K562 (cell line): Measurements from ENCODE around the gene PEX7. TPM values are rescaled to one million over a fixed set of nuclear protein-coding genes. Genes with fewer than 3 reads are reported as not detected.

Source experiments
- BRF2 ChIP-seq: IDR thresholded peaks from 3 replicates; pipeline ENCODE4 v1.6.1; 2011; ENCODE audit warnings: borderline replicate concordance, mild to moderate bottlenecking; ENCODE audit not compliant: insufficient read length, insufficient read depth
- E4F1 ChIP-seq: fragments of 250-450 bp; sonication (Bioruptor Pico); IDR thresholded peaks from 2 replicates; pipeline ENCODE4 v1.5.0; 2021; ENCODE audit warnings: mild to moderate bottlenecking, borderline replicate concordance
- MAFG ChIP-seq: fragments of 450-650 bp; conservative IDR thresholded peaks from 2 replicates; pipeline ENCODE4 v1.6.1; 2016; ENCODE audit warnings: missing genetic modification characterization, missing compliant biosample characterization
- MGA ChIP-seq: fragments of 450-650 bp; IDR thresholded peaks from 2 replicates; pipeline ENCODE4 v1.6.1; 2016; ENCODE audit warnings: mild to moderate bottlenecking, moderate library complexity
- PREB ChIP-seq: sonication (generic); formaldehyde crosslinking; IDR thresholded peaks from 2 replicates; pipeline ENCODE4 v1.8.1; 2023; ENCODE audit warnings: mild to moderate bottlenecking, missing genetic modification reagents
- RFX5 ChIP-seq: IDR thresholded peaks from 2 replicates; pipeline ENCODE4 v1.6.1; 2011; ENCODE audit warnings: low read depth, mild to moderate bottlenecking, improper control_type of control experiment, low read length
- SMAD3 ChIP-seq: fragments of 450-650 bp; formaldehyde crosslinking; conservative IDR thresholded peaks from 2 replicates; pipeline ENCODE4 v1.4.0; 2020; ENCODE audit warnings: mild to moderate bottlenecking
- ZBTB34 ChIP-seq: fragments of 250-450 bp; sonication (Bioruptor Pico); IDR thresholded peaks from 2 replicates; pipeline ENCODE4 v1.8.0; 2021; ENCODE audit warnings: mild to moderate bottlenecking, moderate library complexity
- ZNF561 ChIP-seq: fragments of 450-650 bp; formaldehyde crosslinking; conservative IDR thresholded peaks from 2 replicates; pipeline ENCODE4 v1.4.0; 2020; ENCODE audit warnings: mild to moderate bottlenecking, moderate library complexity
- polyA plus RNA-seq, 8 experiments: library from polyadenylated mRNA; depleted of rRNA in 4 of 8; stranded (reverse) in 5 of 8; unstranded in 3 of 8; fragments of >200 nt; fragmentation: Nextera tagmentation in 2 of 8; fragmentation: Illumina TruSeq in 1 of 8; extraction: Ambion mirVana in 2 of 8; extraction: Trizol in 1 of 8; gene quantifications; 2 replicates each; pipeline versions ENCODE4 v1.2.1 to v1.2.3, GENCODE V29; 2011 to 2014; ENCODE audit warnings: inconsistent platforms in 1 of 8, missing spikeins in 1 of 8
- total RNA-seq, 7 experiments: library from RNA; depleted of rRNA in 6 of 7; stranded (reverse); fragments of >200 nt in 6 of 7; fragmentation: Illumina TruSeq in 2 of 7; extraction: Trizol in 2 of 7; gene quantifications; 2 replicates each; pipeline versions ENCODE4 v1.2.1 to v1.2.3, GENCODE V29; 2011 to 2021; ENCODE audit warnings: low replicate concordance in 1 of 7

PEX7 gene
- total and polyA plus RNA-seq, 9 of the 15 experiments (the other 6 are each of a cell fraction or from before 2014, with no cell fraction given): 1.6 to 12.9 (median 9.1) TPM

- TF ChIP-seq BRF2: no peak
- no peak for TF ChIP-seq ZBTB34 (CRISPR knock-in tag)
- peak; percentile 31; the same call in 1 of the 2 replicates for TF ChIP-seq MGA
- no peak for TF ChIP-seq ZNF561 (CRISPR knock-in tag)
- TF ChIP-seq MAFG: peak; percentile 98
- no peak for TF ChIP-seq E4F1
- TF ChIP-seq PREB (CRISPR knock-in tag): no peak
- TF ChIP-seq SMAD3: no peak
- TF ChIP-seq RFX5: no peak
Measured at GRCh38 chr6:136901212-136901784, 78.9 kb downstream of the PEX7 start (continued).
